ENCODE measurements around the gene LDLRAD4.

GRCh38 chr18:13493725-13494124 lies 275.2 kb downstream of the LDLRAD4 start:
- TF ChIP-seq SP1 (IDR thresholded peaks at IDR 0.05) (no peak), SUZ12 (IDR thresholded peaks at IDR 0.05) (no peak), FOXM1 (IDR thresholded peaks at IDR 0.05; ENCODE audit: borderline replicate concordance) (no peak), FOXA1 (IDR thresholded peaks at IDR 0.05) (no peak), ELF4 (IDR thresholded peaks at IDR 0.05) (no peak), TARDBP (IDR thresholded peaks at IDR 0.05) (no peak), NFRKB (IDR thresholded peaks at IDR 0.05) (no peak), BHLHE40 (IDR thresholded peaks at IDR 0.05; ENCODE audit: borderline replicate concordance) (no peak)

Measured in HEK293T (cell line).